HCT116 (cell line): ENCODE measurements around the gene LPO. TPM values are rescaled to one million over a fixed set of nuclear protein-coding genes. Genes with fewer than 3 reads are reported as not detected.
A peak's percentile ranks its signal among the peaks of the same experiment; 100 is the strongest.

Experiments
- ATAC-seq: fragments of 200-7000 bp; cut with Tn5 transposase; 2 replicates; pipeline ENCODE4 v1.9.1; 2020; ENCODE audit warnings: mild to moderate bottlenecking, moderate library complexity
- BruUV-seq: library from RNA; stranded (reverse); fragments of 400-500 nt; replicated peaks from 2 replicates; lab custom pipeline; 2021; lab: Mats Ljungman, UMichigan
- CTCF ChIA-PET: fragments of 300-600 bp; sonication (Branson Sonifier 250); formaldehyde crosslinking; loops from one replicate; lab custom pipeline; 2021; ENCODE audit warnings: antibody characterized with exemption; lab: Charles Lee
- POLR2A ChIA-PET: fragments of 300-600, 350-600 bp; sonication (Branson Sonifier 250); formaldehyde crosslinking; loops from one replicate; lab custom pipeline; 2021; ENCODE audit warnings: antibody characterized with exemption; lab: Charles Lee
- RAD21 ChIA-PET, 2 experiments: fragments of 300-600 bp; sonication (Branson Sonifier 250); formaldehyde crosslinking; loops; one replicate each; lab custom pipeline; 2023; ENCODE audit warnings: low total read pairs in 2 of 2; ENCODE audit not compliant: uncharacterized antibody in 2 of 2, unreplicated experiment in 2 of 2, low non-redundant PET in 1 of 2; lab: Charles Lee
- DNase-seq: peaks from one replicate; pipeline ENCODE4 v3.0.0-alpha.2; 2010; ENCODE audit warnings: low read depth, low spot score
- H2AFZ ChIP-seq: fragments of 200-600 bp; shearing (Covaris generic), sonication (generic); 2 replicates; pipeline ENCODE4 v1.6.1; 2017; ENCODE audit warnings: low read depth, mixed run types, mixed read lengths, antibody characterized with exemption, low read length; ENCODE audit not compliant: poor library complexity, severe bottlenecking
- H3K27ac ChIP-seq: 2 replicates; pipeline ENCODE4 v1.5.1; 2012; ENCODE audit warnings: low read depth, low read length
- H3K27me3 ChIP-seq: fragments of 200-600 bp; sonication (generic); 2 replicates; pipeline ENCODE4 v1.6.1; 2016; ENCODE audit warnings: mixed run types, low read length, mixed read lengths; ENCODE audit not compliant: insufficient read depth
- H3K36me3 ChIP-seq, 2 experiments: fragments of 200-500 bp in 1 of 2; fragments of 200-600 bp in 1 of 2; sonication (Bioruptor generic) in 1 of 2; sonication (generic) in 1 of 2; 2 replicates each; pipeline versions ENCODE4 v1.5.1 to v1.6.1; 2014 to 2016; ENCODE audit warnings: low read length in 2 of 2, inconsistent platforms in 1 of 2, mixed read lengths in 1 of 2, mixed run types in 1 of 2; ENCODE audit not compliant: insufficient read depth in 2 of 2, control insufficient read depth in 1 of 2
- H3K4me1 ChIP-seq, 2 experiments: fragments of 200-600 bp in 1 of 2; sonication (generic) in 1 of 2; 2 replicates each; pipeline versions ENCODE4 v1.5.1 to v1.6.1; 2012 to 2017; ENCODE audit warnings: low read length in 2 of 2, inconsistent platforms in 1 of 2, mild to moderate bottlenecking in 1 of 2, mixed read lengths in 1 of 2, mixed run types in 1 of 2, moderate library complexity in 1 of 2; ENCODE audit not compliant: insufficient read depth in 2 of 2, control insufficient read depth in 1 of 2
- H3K4me2 ChIP-seq: fragments of 200-600 bp; sonication (generic); 2 replicates; pipeline ENCODE4 v1.6.1; 2017; ENCODE audit warnings: mixed run types, low read length, mixed read lengths
- H3K4me3 ChIP-seq, 2 experiments: fragments of 200-600 bp in 1 of 2; sonication (generic) in 1 of 2; replicated peaks in 1 of 2; 2 replicates each; pipeline ENCODE4 v1.5.1; 2011 to 2016; ENCODE audit warnings: low read length in 2 of 2, control low read depth in 1 of 2, low read depth in 1 of 2, mild to moderate bottlenecking in 1 of 2, mixed read lengths in 1 of 2, mixed run types in 1 of 2
- H3K79me2 ChIP-seq: fragments of 200-600 bp; sonication (generic); 2 replicates; pipeline ENCODE4 v1.6.1; 2017; ENCODE audit warnings: mild to moderate bottlenecking, mixed run types, low read length, moderate library complexity, mixed read lengths; ENCODE audit not compliant: insufficient read depth
- H3K9ac ChIP-seq: fragments of 200-600 bp; sonication (generic); 2 replicates; pipeline ENCODE4 v1.6.1; 2016; ENCODE audit warnings: low read length, mixed read lengths
- H3K9me2 ChIP-seq: fragments of 200-600 bp; sonication (generic), shearing (Covaris generic); 2 replicates; pipeline ENCODE4 v1.6.1; 2017; ENCODE audit warnings: mixed run types, mild to moderate bottlenecking, moderate library complexity; ENCODE audit not compliant: insufficient read depth
- H3K9me3 ChIP-seq, 2 experiments: fragments of 200-500 bp in 1 of 2; fragments of 200-600 bp in 1 of 2; sonication (Bioruptor generic) in 1 of 2; sonication (generic) in 1 of 2; 2 replicates each; pipeline ENCODE4 v1.6.1; 2014 to 2017; ENCODE audit warnings: low read length in 2 of 2, mixed read lengths in 2 of 2, inconsistent platforms in 1 of 2, low read depth in 1 of 2, mild to moderate bottlenecking in 1 of 2, mixed run types in 1 of 2, moderate library complexity in 1 of 2; ENCODE audit not compliant: control insufficient read depth in 1 of 2, insufficient read depth in 1 of 2
- H4K20me1 ChIP-seq: fragments of 200-600 bp; sonication (generic), shearing (Covaris generic); 2 replicates; pipeline ENCODE4 v1.6.1; 2017; ENCODE audit warnings: mixed run types, mild to moderate bottlenecking, moderate library complexity; ENCODE audit not compliant: insufficient read depth
- CBX3 ChIP-seq: IDR thresholded peaks from 2 replicates; pipeline ENCODE4 v1.6.1; 2012; ENCODE audit warnings: low read depth
- CEBPB ChIP-seq: IDR thresholded peaks from 2 replicates; pipeline ENCODE4 v1.6.1; 2012; ENCODE audit warnings: low read depth
- ELF1 ChIP-seq: IDR thresholded peaks from 2 replicates; pipeline ENCODE4 v1.6.1; 2012; ENCODE audit warnings: low read depth, borderline replicate concordance
- EZH2 ChIP-seq: fragments of 200-600 bp; sonication (generic); IDR thresholded peaks from 2 replicates; pipeline ENCODE4 v1.6.1; 2017; ENCODE audit warnings: antibody characterized with exemption, mixed run types
- FOSL1 ChIP-seq: IDR thresholded peaks from 2 replicates; pipeline ENCODE4 v1.6.1; 2012; ENCODE audit warnings: low read depth
- JUND ChIP-seq: IDR thresholded peaks from 2 replicates; pipeline ENCODE4 v1.6.1; 2012
- POLR2A ChIP-seq: IDR thresholded peaks from 2 replicates; pipeline ENCODE4 v1.7.0; 2011; ENCODE audit warnings: borderline replicate concordance; ENCODE audit not compliant: insufficient read depth, insufficient read length; ENCODE audit errors: extremely low read depth
- POLR2AphosphoS5 ChIP-seq: IDR thresholded peaks from 2 replicates; pipeline ENCODE4 v1.6.1; 2011; ENCODE audit warnings: mild to moderate bottlenecking, low read depth, low read length, moderate library complexity
- RAD21 ChIP-seq: IDR thresholded peaks from 2 replicates; pipeline ENCODE4 v1.6.1; 2012; ENCODE audit warnings: low read depth, mild to moderate bottlenecking
- REST ChIP-seq: IDR thresholded peaks from 2 replicates; pipeline ENCODE4 v1.6.1; 2012; ENCODE audit warnings: low read depth
- SIN3A ChIP-seq: IDR thresholded peaks from 2 replicates; pipeline ENCODE4 v1.6.1; 2012; ENCODE audit warnings: low read depth
- SP1 ChIP-seq: IDR thresholded peaks from 2 replicates; pipeline ENCODE4 v1.6.1; 2012; ENCODE audit warnings: low read depth
- TCF7L2 ChIP-seq: IDR thresholded peaks from 2 replicates; pipeline ENCODE4 v1.7.0; 2011; ENCODE audit warnings: borderline replicate concordance, inconsistent platforms; ENCODE audit not compliant: insufficient read depth, insufficient read length; ENCODE audit errors: extremely low read depth
- YY1 ChIP-seq: IDR thresholded peaks from 2 replicates; pipeline ENCODE4 v1.6.1; 2011; ENCODE audit warnings: low read length, low read depth, moderate library complexity, mild to moderate bottlenecking; ENCODE audit not compliant: insufficient replicate concordance; ENCODE audit errors: extremely low read depth
- ZBTB33 ChIP-seq: IDR thresholded peaks from 2 replicates; pipeline ENCODE4 v1.6.1; 2011; ENCODE audit warnings: mild to moderate bottlenecking, low read length, moderate library complexity; ENCODE audit not compliant: insufficient replicate concordance; ENCODE audit errors: extremely low read depth
- ZFX ChIP-seq: fragments of 450-650 bp; IDR thresholded peaks from 2 replicates; pipeline ENCODE4 v1.6.1; 2017
- ZNF274 ChIP-seq: fragments of 200-500 bp; sonication (Bioruptor generic); IDR thresholded peaks from 2 replicates; pipeline ENCODE4 v1.6.1; 2014; ENCODE audit warnings: mild to moderate bottlenecking, low read depth, low read length, inconsistent platforms
- intact Hi-C: fragments of 100-400 bp; cut with micrococcal nuclease; formaldehyde crosslinking; loops from 2 replicates; pipeline ENCODE4 v1.10.0; 2022
- total RNA-seq: library from RNA; stranded (reverse); gene quantifications from one replicate; pipeline ENCODE4 v1.2.1, GENCODE V29; 2021; ENCODE audit not compliant: unreplicated experiment
- TF ChIP-seq, protein P1 (sequence below): IDR thresholded peaks from 2 replicates; pipeline ENCODE4 v1.6.1; 2012

Gene LPO
- total RNA-seq, 1 experiment from 2014 or later: not detected

GRCh38 chr17:58249270-58250133 lies 11.1 kb downstream of the LPO start:
- intact Hi-C loops: loop anchor here (2.0 kb wide), 1 partner anchor 197 kb away; no protein-coding TSS in a partner anchor
- peak; percentile 94 for ATAC-seq
- Histone ChIP-seq H4K20me1 (no peaks in the 10 kb centered on the region), H3K4me3 (no peak overlapping the region), H3K4me1 (peaks cover 0 to 6% of the 10 kb centered on the region in 2 experiments; a peak in 1 of 4 replicates), H3K27ac (no peak overlapping the region), H3K9me2 (no peaks in the 10 kb centered on the region), H3K36me3 (no peaks in the 10 kb centered on the region), H3K9ac (no peak overlapping the region), H3K9me3 (no peaks in the 10 kb centered on the region), H2AFZ (peak overlapping the region; percentile 85), H3K4me2 (peak overlapping the region; percentile 37), H3K79me2 (no peaks in the 10 kb centered on the region), H3K27me3 (no peaks in the 10 kb centered on the region; the same call in 1 of the 2 replicates)
- POLR2A ChIA-PET: interaction anchor here (1.0 kb wide), 1 partner anchor 13 kb away, joined by 3 read pairs; no protein-coding TSS in a partner anchor
- RAD21 ChIA-PET: interaction anchor here in 1 of 2 experiments (0.8 kb wide), 1 partner anchor 50 kb away, joined by 3 read pairs; no protein-coding TSS in a partner anchor
- DNase-seq: peak; percentile 35
- BruUV-seq: no TSS peak
- CTCF ChIA-PET: interaction anchor here (0.7 to 1.9 kb wide), 12 partner anchors 8 to 197 kb away, joined by 3 to 12 read pairs (median 3); partner anchors contain the start of gene RNF43
- TF ChIP-seq POLR2A (no peak), FOSL1 (no peak), CBX3 (peak; percentile 88), CEBPB (no peak), ZFX (peak; percentile 37; the same call in 1 of the 2 replicates), REST (no peak), EZH2 (no peak), YY1 (peak; percentile 21), TCF7L2 (no peak), RAD21 (peak; percentile 71), ELF1 (no peak), SIN3A (no peak), JUND (no peak), POLR2AphosphoS5 (peak; percentile 40; the same call in 1 of the 2 replicates), SP1 (no peak), ZBTB33 (no peak), ZNF274 (no peak)
- TF ChIP-seq, protein P1, sequence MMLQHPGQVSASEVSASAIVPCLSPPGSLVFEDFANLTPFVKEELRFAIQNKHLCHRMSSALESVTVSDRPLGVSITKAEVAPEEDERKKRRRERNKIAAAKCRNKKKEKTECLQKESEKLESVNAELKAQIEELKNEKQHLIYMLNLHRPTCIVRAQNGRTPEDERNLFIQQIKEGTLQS: no peak
